ENCODE measurements around the gene F7.

F7 gene

DNA sequence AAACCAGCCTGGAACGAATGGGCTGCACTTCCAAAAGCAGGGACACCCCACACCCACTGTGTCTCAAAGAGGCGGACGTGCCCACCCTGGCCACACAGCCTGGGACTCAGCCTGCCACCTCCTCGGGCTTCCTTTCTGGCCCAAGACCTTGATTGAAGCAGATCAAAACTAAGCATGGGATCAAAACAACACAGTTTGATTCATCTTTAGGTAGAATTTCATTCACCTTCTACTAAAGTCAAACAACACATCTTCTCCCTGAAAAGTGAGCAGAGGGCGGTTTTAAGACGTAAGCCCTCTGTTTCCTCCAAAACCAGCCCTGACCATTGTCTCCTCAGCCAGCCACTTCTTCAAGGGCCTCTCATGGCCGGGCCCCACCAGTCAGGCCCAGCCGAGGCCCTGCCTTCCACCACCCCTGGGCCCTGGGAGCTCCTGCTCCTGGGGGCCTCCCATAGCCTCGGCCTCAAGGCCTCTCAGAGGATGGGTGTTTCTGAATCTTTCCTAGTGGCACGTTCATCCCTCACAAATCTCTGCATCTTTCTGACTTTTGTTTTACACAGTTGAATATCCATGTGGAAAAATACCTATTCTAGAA is 10.7 kb downstream of the F7 start:
- in situ Hi-C loops (cut with MboI; ENCODE audit: low sequenced_read_pairs), result no loop called here

DNA sequence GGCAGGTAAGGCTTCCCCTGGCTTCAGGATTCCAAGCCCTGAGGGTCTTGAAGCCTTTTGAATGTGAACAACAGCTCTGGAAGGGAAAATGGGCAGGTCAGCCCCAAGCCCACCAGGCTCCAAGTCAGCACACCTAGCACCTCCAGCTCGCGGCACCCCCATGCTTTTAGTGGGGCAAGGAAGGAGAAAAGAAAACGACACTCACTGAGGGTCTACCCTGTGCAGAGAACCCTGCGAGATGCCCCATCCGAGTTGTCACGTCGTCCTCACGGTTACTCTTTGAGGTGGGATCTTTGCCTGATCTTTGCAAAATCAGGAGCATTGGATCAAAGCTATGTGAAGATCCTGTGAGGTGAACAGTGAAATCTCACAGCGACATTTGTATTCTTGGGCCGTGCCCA is 11.3 kb downstream of the F7 start:
- in situ Hi-C loops (cut with MboI; ENCODE audit: low sequenced_read_pairs), result no loop called here

DNA sequence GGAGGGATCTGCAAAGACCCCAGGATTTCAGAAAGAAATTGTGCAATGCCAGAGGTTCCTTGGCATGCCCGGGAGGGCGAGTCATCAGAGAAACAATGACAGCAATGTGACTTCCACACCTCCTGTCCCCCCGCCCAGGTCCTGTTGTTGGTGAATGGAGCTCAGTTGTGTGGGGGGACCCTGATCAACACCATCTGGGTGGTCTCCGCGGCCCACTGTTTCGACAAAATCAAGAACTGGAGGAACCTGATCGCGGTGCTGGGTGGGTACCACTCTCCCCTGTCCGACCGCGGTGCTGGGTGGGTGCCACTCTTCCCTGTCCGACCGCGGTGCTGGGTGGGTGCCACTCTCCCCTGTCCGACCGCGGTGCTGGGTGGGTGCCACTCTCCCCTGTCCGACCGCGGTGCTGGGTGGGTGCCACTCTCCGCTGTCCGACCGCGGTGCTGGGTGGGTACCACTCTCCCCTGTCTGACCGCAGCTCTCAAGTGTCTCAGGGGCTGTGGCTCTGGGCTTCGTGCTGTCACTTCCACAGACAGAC is 11.8 kb downstream of the F7 start:
- in situ Hi-C loops (cut with MboI; ENCODE audit: low sequenced_read_pairs), result no loop called here

DNA sequence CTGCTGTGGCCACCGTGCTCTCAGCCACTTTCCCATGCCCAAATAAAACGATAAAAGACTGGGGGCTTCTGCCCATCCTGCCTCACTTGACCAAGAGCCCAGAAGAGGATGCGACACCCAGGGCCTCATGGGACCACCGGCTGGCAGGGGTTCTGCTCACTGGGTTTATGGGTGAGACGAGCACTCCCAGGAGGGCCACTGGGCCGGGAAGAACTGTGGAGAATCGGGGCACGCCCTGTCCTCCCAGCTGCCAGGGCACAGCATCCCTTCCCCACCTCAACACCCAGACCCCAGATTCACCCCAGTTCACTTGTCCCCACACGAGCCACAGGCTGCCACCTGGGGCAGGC is 12.3 kb downstream of the F7 start:
- in situ Hi-C loops (cut with MboI; ENCODE audit: low sequenced_read_pairs), result no loop called here

DNA sequence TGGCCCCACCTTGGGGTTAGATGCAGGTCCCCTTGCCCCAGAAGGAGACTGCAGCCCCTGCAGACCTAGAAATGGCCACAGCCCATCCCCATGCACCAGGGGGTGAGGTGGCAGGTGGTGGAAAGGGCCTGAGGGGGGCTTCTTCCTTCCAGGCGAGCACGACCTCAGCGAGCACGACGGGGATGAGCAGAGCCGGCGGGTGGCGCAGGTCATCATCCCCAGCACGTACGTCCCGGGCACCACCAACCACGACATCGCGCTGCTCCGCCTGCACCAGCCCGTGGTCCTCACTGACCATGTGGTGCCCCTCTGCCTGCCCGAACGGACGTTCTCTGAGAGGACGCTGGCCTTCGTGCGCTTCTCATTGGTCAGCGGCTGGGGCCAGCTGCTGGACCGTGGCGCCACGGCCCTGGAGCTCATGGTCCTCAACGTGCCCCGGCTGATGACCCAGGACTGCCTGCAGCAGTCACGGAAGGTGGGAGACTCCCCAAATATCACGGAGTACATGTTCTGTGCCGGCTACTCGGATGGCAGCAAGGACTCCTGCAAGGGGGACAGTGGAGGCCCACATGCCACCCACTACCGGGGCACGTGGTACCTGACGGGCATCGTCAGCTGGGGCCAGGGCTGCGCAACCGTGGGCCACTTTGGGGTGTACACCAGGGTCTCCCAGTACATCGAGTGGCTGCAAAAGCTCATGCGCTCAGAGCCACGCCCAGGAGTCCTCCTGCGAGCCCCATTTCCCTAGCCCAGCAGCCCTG is 12.8 kb downstream of the F7 start:
- in situ Hi-C loops (cut with MboI; ENCODE audit: low sequenced_read_pairs), result no loop called here

DNA sequence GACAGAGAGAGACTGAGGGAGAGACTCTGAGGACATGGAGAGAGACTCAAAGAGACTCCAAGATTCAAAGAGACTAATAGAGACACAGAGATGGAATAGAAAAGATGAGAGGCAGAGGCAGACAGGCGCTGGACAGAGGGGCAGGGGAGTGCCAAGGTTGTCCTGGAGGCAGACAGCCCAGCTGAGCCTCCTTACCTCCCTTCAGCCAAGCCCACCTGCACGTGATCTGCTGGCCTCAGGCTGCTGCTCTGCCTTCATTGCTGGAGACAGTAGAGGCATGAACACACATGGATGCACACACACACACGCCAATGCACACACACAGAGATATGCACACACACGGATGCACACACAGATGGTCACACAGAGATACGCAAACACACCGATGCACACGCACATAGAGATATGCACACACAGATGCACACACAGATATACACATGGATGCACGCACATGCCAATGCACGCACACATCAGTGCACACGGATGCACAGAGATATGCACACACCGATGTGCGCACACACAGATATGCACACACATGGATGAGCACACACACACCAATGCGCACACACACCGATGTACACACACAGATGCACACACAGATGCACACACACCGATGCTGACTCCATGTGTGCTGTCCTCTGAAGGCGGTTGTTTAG is 13.7 kb downstream of the F7 start:
- in situ Hi-C loops (cut with MboI; ENCODE audit: low sequenced_read_pairs), result no loop called here

DNA sequence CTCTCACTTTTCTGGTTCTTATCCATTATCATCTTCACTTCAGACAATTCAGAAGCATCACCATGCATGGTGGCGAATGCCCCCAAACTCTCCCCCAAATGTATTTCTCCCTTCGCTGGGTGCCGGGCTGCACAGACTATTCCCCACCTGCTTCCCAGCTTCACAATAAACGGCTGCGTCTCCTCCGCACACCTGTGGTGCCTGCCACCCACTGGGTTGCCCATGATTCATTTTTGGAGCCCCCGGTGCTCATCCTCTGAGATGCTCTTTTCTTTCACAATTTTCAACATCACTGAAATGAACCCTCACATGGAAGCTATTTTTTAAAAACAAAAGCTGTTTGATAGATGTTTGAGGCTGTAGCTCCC is 14.2 kb downstream of the F7 start:
- in situ Hi-C loops (cut with MboI; ENCODE audit: low sequenced_read_pairs), result no loop called here

DNA sequence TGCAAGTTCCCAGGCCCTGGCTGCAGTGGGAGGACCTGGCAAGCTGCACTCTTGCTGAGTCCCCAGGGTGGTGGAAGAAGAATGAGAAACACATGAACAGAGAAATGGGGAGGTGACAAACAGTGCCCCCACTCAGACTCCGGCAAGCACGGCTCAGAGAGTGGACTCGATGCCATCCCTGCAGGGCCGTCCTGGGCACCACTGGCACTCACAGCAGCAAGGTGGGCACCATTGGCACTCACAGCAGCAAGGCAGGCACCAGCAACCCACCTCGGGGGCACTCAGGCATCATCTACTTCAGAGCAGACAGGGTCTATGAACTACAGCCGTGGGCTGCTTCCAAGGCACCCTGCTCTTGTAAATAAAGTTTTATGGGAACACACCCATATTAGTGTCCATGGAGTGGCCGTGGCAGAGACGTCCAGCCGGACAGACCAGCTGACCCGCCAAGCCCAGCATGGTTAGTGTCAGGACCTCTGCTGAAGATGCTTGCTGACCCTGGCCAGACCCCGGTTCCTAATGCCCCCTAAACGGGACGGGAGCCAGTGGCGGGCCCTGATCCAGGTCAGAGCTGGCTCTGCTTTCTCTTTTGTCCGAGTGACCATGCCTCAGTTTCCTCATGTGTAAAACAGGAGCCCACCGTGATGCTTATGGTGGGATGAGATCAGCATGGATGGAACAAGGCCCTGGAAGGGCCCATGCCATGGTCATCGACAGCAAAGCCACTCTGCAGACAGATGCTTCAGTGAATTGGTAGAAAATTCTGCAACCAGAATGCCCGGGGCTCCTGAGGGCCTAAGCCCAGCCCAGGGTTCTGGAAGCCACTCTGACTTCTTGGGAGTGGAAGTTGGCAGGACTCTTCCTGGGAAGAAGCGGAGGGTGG is 14.9 kb downstream of the F7 start:
- in situ Hi-C loops (cut with MboI; ENCODE audit: low sequenced_read_pairs), result no loop called here

DNA sequence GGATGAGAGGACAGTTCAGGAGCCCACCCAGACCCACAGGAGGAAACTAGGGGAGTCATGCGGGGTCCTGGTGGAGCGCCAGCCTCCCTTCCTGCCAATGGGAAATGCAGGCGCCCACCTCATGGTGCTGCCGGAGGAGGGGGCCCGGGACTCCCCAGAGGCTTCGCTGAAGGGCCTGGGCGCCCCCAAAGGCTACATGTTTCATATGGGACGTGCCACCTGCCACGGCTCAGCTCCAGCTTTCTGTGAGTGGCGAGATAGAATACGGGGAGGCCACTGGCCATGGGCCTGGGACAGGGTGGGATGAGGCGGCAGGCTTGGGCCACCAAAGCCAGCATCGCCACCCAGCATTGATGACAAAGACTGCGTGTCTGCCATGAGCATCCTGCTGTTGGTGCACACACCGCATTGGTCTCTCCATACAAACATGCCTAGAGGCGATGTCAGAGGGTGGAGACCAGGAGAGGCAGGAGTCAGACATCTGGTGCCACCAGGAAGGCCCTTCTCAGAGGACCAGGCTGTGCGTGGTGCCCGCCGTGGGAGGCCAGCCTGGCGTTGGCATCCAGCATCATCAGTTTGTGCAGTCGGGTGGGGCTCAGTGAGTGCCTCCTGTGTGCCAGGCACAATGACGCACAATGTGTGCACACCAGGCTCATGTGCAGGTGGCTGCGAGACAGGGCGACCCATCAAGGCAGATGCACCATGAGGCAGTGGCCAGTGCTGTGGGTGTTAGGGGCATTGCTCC is 15.8 kb downstream of the F7 start:
- in situ Hi-C loops (cut with MboI; ENCODE audit: low sequenced_read_pairs), result no loop called here

DNA sequence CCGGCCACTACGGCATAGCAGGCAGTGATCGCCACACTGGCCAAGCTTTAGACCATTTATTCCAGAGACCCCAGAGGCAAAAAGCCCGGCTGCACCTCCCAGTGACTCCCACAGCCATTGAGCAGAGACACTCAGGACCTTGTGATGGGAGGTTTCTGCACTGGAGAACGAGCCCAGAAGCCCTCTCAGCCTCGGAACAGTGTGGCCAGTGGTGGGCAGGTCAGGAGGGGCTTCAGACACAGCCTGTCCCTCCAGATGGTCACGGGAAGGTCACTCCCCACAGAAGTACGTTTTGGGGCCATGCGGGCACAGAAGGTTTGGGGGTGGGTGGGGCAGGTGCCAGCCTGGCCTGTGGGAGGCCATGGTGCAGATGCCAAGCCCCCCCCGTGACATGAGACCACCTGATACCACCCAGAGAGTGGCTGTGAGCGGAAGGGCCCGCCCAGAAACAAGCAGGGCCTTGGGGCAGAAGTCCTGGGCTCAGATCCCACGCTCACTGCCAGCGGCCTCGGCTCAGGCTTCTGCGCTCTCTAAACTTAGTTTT is 16.4 kb downstream of the F7 start:
- in situ Hi-C loops (cut with MboI; ENCODE audit: low sequenced_read_pairs), result no loop called here

DNA sequence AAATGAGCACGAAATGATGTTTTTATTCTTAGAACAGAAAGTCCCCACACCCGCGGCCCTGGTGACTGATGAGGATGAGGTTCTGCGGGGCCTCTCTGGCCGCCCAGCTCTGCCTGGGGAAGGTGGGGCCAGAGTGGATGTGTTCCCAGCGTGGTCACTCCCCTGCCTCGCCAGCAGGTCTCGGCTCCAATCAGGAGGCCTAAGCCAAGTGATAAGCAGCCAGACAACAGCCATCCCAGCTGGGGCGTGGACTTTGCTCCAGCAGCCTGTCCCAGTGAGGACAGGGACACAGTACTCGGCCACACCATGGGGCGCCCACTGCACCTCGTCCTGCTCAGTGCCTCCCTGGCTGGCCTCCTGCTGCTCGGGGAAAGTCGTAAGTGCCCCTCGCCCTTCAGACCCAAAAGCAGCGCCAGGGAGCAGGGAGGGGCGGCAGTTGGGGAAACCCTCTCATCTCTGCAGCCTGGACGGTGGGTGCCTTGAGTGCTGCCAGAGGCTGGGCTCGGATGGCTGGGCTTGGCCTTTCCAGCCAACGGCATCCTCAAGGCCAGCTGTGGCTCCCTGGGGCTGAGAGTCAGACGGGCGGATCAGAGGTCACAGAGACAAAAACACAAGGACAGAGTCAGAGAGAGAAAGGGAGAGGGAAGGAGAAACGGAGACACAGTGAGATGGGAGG is 17.1 kb downstream of the F7 start, which contains the start of gene F10:
F10 (plus strand) TSS at position 250 of the 676 bp plus-strand sequence; CDS start at position 307, 57 bp downstream.
- in situ Hi-C loops (cut with MboI; ENCODE audit: low sequenced_read_pairs), result no loop called here

DNA sequence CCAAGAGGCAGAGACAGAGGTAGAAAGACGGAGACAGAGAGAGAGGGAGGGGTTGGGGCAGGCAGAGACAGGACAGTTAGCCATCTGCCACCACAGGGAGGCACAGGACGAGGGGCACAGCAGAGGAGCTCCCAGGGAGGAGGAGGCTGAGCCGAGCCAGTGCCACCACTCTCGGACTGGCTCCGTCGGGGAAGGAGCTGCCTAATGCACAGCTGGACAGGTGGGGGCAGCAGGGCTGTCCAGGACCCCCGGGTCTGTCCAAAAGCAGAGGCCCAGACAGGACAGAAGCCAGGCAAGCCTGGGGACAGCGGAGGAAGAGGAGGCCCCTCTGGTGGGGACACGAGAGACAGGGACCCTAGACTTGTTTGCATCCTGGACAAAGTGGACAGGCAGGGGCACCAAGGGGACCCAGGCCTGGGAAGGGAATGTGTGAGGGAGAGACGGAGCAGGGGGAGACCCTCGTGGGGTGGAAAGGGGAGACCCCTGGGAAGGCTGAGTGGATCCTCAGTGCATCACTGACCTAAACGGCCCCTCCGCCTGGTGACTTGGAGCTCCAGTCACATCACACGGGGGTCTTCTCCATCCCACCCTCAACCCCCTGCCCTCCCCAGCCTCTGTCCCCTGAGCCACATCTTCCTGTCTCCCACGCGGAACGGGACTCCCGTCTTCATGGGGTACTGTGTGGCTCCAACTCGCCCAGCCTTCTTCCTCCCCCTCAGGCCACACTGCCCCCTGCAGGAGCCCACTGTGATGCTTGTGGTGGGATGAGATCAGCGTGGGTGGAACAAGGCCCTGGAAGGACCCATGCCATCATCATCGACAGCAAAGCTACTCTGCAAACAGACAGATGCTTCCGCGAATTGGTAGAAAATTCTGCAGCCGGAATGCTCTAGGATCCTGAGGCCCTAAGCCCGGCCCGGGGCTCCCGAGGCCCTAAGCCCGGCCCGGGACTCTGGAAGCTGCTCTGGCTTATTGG is 17.9 kb downstream of the F7 start:
- in situ Hi-C loops (cut with MboI; ENCODE audit: low sequenced_read_pairs), result no loop called here

DNA sequence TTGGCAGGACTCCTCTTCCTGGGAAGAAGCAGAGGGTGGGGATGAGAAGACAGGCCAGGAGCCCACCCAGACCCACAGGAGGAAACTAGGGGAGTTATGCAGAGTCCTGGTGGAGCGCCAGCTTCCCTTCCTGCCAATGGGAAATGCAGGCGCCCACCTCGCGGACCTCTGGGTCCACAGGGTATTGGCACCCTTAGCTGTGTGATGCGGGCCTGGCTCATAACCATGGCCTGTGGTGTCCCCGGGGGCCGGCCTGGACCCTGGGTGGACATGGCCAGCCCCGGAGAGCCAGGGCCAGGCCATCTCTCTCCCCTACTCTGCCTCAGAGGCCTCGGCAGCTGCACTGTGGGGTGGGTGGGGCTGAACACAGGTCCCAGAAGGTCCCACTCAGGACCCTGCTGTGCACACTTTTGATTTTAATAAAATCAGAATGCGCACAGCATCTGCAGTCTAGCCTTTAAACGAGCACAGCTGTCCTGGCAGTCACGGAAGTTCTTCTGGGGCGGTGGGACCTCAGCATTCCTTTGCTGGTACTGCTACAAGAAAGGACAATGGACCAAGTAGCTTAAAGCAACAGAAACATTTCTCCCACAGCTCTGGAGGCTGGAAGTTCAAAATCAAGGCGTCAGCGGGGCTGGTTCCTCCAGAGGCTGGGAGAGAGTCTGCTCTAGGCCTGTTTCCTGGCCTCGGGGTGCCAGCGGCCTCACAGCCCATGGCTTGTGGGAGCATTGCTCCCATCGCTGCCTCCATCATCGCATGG is 18.8 kb downstream of the F7 start:
- in situ Hi-C loops (cut with MboI; ENCODE audit: low sequenced_read_pairs), result no loop called here

DNA sequence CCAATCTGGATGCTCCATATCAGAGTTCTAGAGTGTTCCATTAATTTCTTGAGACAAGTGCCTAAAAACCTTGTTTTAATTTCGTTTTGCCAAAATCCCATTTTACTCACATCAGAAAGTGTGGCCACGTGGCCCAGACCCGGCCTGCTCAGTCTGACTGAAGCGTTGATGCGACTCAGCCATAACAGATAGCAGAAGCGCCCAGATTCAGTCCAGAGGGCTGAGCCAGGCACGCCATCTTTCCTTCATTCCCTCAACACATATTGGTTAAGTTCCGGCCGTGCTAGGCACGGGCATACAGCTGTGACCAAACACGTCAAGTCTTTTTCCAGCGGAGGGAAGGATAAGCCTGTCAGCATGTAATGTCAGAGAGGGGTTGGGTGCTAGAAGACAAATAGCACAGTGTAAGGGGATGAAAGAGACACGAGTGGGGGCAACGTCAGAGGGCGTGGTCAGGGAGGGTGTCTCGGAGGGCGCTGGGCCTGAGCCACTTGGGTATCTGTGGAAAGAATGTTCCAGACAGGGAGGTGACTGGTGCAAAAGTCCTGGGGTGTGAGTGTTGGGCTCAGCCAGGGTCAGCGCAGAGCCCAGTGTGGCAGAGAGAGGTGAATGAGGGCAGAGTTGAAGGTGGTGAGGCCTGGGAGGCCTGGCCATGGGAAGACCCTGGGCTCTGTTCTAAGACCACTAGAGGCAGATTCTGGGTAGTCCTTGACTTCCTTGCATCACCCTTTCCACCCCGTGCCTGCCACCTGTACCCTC is 20.1 kb downstream of the F7 start:
- in situ Hi-C loops (cut with MboI; ENCODE audit: low sequenced_read_pairs), result no loop called here

DNA sequence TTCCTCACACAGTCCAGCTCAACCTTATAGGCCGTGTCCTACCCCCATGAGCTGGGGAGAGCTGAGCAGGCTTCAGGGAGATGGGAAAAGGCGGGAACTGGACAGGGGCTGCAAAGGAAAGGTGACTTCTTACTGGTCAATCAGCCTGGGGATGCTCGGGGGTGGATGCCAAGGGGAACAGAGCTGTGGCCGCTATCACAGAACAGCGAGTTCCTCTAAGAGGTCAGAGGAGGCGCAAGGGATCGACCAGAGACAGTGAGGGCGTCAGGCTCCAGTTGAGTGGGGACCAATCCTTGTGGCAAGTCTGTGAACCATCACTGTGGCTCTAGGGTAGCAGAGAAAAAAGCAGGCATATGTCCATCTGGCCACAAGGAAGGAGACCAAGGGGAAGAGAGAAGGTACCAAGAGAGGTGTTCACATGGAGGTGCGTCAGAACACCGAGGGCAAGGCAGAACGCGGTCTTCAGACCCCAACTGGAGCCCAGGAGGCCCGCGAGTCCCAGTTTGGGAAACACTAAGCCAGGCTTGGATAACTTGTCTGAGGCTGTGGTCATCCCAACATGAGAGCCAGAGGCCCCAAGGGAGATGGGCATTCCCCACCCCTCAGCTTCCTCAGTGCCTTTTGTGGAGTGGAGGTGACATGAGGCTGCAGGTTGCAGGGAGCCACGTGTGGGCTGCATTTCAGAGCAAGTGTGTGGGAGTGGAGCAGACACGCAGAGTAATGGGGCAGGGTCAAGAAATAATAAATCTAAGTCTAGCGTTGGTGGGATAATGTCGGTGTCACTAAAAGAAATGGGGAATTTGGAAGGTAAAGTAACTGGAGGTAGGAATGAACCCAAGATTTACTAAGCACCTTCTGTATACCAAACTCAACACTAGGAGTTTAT is 20.9 kb downstream of the F7 start:
- in situ Hi-C loops (cut with MboI; ENCODE audit: low sequenced_read_pairs), result no loop called here

DNA sequence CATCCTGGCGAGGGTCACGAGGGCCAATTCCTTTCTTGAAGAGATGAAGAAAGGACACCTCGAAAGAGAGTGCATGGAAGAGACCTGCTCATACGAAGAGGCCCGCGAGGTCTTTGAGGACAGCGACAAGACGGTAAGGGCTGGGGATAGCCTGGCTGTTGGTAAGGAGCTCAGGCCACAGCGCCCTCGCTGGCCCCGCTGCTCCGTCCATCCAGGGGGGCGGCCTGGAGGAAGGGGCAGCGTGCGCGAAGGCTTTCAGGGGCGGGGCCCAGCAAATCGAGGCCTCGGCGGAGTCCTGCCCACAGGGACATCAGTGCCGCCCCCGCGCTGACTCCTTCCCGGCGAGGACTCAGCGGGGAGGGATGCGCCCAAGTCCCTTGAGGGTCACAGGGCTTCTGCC is 23.9 kb downstream of the F7 start:
- in situ Hi-C loops (cut with MboI; ENCODE audit: low sequenced_read_pairs), result no loop called here

Data from HL-60/S4 treated with phorbol 12-myristate 13-acetate at 8.2 ng/mL for 4 days and 3 days (cell line).